Measurements from ENCODE around the gene LGSN.
"Not testable (repeated sequence)": the region's sequence is repeated elsewhere in the genome, so short reads cannot be mapped to it uniquely, and the experiment has no call there.

The LGSN gene

DNA sequence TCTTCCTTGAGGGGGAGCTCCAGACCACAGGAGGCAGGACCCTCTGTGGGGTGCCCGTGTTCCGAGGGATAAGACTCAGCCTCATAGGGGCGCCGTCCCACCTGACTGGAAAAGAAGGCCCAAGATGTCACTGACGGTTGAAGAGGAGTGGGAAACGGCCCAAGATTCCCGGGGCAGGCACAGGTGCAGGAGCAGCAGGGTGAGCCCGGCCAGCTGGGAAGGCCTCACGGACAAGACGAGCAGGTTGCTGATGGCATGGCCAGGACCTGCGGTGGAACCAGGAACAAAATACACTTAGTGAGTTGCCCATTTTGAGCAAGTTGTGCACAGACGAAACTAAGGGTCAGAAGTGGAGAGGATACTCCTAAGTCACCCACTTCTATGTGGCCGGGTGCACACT lies 89.8 kb downstream of the LGSN start:
- not testable (repeated sequence) for DNase-seq

DNA sequence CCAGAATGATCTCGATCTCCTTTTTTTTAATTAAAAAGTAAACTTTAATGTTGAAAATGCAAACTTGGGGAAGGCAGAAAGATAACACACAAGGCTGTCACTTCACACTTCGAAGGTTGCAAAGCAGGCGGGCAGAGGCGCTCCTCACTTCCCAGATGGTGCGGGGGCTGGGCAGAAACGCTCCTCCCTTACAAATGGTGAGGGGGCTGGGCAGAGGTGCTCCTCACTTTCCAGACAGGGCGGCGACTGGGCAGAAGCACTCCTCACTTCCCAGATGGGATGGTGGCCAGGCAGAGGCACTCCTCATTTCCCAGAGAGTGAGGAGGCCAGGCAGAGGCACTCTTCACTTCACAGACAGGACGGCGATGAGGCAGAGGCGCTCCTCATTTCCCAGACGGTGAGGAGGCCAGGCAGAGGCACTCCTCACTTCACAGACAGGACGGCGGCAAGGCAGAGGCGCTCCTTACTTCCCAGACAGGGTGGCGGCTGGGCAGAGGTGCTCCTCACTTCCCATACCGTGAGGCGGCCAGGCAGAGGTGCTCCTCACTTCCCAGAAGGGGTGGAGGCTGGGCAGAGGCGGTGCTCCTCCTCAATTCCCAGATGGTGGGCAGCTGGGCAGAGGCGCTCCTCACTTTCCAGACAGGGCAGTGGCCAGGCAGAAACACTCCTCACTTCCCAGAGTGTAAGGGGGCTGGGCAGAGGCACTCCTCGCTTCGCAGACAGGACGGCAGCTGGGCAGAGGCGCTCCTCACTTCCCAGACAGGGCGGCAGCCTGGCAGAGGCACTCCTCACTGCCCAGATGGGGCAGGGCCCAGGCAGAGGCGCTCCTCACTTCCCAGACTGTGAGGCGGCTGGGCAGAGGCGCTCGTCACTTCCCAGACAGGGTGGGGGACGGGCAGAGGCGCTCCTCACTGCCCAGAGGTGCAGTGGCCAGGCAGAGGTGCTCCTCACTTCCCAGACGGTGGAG lies 91.6 kb downstream of the LGSN start:
- DNase-seq = not testable (repeated sequence)

DNA sequence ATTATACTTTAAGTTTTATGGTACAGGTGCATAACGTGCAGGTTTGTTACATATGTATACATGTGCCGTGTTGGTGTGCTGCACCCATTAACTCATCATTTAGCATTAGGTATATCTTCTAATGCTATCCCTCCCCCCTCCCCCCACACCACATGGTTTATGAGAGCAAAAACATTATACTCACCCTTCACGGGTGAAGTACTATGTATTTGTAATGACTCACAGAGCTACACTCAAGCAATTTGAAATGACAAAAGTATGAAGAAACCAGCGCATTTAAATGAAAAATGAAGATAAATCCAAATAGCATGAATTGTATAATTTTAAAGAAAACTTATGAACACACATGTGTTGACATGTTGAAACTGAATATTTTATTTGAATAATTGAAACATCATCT lies 93.8 kb downstream of the LGSN start:
- not testable (repeated sequence) for DNase-seq

Measured in CD4-positive, alpha-beta T cell treated with Interleukin-21 for 1 hour (primary cell).